Measurements from ENCODE around the gene HAPLN2. TPM values are rescaled to one million over a fixed set of nuclear protein-coding genes. Genes with fewer than 3 reads are reported as not detected.

HAPLN2 gene
- total RNA-seq, 2 donors from 2014 or later, result 0.35 TPM; not detected in 1

- no peak for ATAC-seq
- no peaks in the 10 kb centered on the region for H3K4me1 Mint-ChIP-seq
- peaks cover 10% of the 10 kb centered on the region for H3K36me3 Mint-ChIP-seq (ENCODE audit: low read depth)
These were observed 13.1 kb downstream of the HAPLN2 start for GRCh38 chr1:156632355-156632754.

GRCh38 chr1:156638189-156638985 is 19.2 kb downstream of the HAPLN2 start:
- Mint-ChIP-seq H3K27ac (no peak overlapping the region), H3K4me1 (peaks cover 17% of the 10 kb centered on the region), H3K36me3 (ENCODE audit: low read depth) (peaks cover 4% of the 10 kb centered on the region), H3K27me3 (peaks cover 79% of the 10 kb centered on the region), H3K4me3 (no peak overlapping the region)
- ATAC-seq, result no peak
- no peak for DNase-seq
- H3K9me3 ChIP-seq (ENCODE audit: control insufficient read depth, low read length, poor library complexity, severe bottlenecking), result no peaks in the 10 kb centered on the region

More at GRCh38 chr1:156632355-156632754, 13.1 kb downstream of the HAPLN2 start:
- Mint-ChIP-seq H3K27me3 (peaks cover 70% of the 10 kb centered on the region), H3K4me3 (no peak overlapping the region), H3K27ac (no peak overlapping the region)
- DNase-seq, result no peak
- H3K9me3 ChIP-seq (ENCODE audit: control insufficient read depth, low read length, poor library complexity, severe bottlenecking), result no peaks in the 10 kb centered on the region

- Mint-ChIP-seq H3K27me3 (peaks cover 81% of the 10 kb centered on the region), H3K4me1 (peaks cover 22% of the 10 kb centered on the region), H3K4me3 (no peak overlapping the region), H3K27ac (no peak overlapping the region), H3K36me3 (ENCODE audit: low read depth) (peaks cover 4% of the 10 kb centered on the region)
- H3K9me3 ChIP-seq (ENCODE audit: control insufficient read depth, low read length, poor library complexity, severe bottlenecking), result no peaks in the 10 kb centered on the region
- DNase-seq (no peak), ATAC-seq (no peak)
These were observed 20.4 kb downstream of the HAPLN2 start for GRCh38 chr1:156639601-156640101.

- peaks cover 28% of the 10 kb centered on the region for H3K4me1 Mint-ChIP-seq
- peaks cover 9% of the 10 kb centered on the region for H3K36me3 Mint-ChIP-seq (ENCODE audit: low read depth)
- peak overlapping the region; percentile 80 for H3K4me3 Mint-ChIP-seq
- peaks cover 85% of the 10 kb centered on the region for H3K27me3 Mint-ChIP-seq
- H3K27ac Mint-ChIP-seq, result no peak overlapping the region
- DNase-seq (no peak), ATAC-seq (no peak)
- H3K9me3 ChIP-seq (ENCODE audit: control insufficient read depth, low read length, poor library complexity, severe bottlenecking), result no peaks in the 10 kb centered on the region
These were observed 21.9 kb downstream of the HAPLN2 start for GRCh38 chr1:156640842-156641706.

- ATAC-seq, result peak; percentile 34
- peaks cover 28% of the 10 kb centered on the region for H3K4me1 Mint-ChIP-seq
- peak within 1 kb of the TSS; percentile 80 for H3K4me3 Mint-ChIP-seq
- H3K27me3 Mint-ChIP-seq, result peaks cover 85% of the 10 kb centered on the region
- peak in 1 of 3 donors; percentile 18 for DNase-seq
- H3K36me3 Mint-ChIP-seq (ENCODE audit: low read depth), result peaks cover 12% of the 10 kb centered on the region
- H3K9me3 ChIP-seq (ENCODE audit: control insufficient read depth, low read length, poor library complexity, severe bottlenecking), result no peaks in the 10 kb centered on the region
- no peak within 1 kb of the TSS for H3K27ac Mint-ChIP-seq
These were observed 22.6 kb downstream of the HAPLN2 start, which contains the start of gene BCAN for GRCh38 chr1:156641761-156642264. Gene BCAN (plus strand): TSS chr1:156642117. CDS start chr1:156646055, 3,938 bp downstream.

GRCh38 chr1:156642265-156643048 is 23.2 kb downstream of the HAPLN2 start:
- H3K27me3 Mint-ChIP-seq, result peaks cover 89% of the 10 kb centered on the region
- H3K27ac Mint-ChIP-seq, result no peak overlapping the region
- no peaks in the 10 kb centered on the region for H3K9me3 ChIP-seq (ENCODE audit: control insufficient read depth, low read length, poor library complexity, severe bottlenecking)
- ATAC-seq (peak; percentile 9), DNase-seq (no peak)
- peak overlapping the region; percentile 75 for H3K4me3 Mint-ChIP-seq
- H3K36me3 Mint-ChIP-seq (ENCODE audit: low read depth), result peaks cover 12% of the 10 kb centered on the region
- peaks cover 28% of the 10 kb centered on the region for H3K4me1 Mint-ChIP-seq

GRCh38 chr1:156643049-156643777 is 24.0 kb downstream of the HAPLN2 start:
- ATAC-seq (peak; percentile 7), DNase-seq (no peak)
- H3K27ac Mint-ChIP-seq, result no peak overlapping the region
- no peaks in the 10 kb centered on the region for H3K9me3 ChIP-seq (ENCODE audit: control insufficient read depth, low read length, poor library complexity, severe bottlenecking)
- H3K36me3 Mint-ChIP-seq (ENCODE audit: low read depth), result peaks cover 12% of the 10 kb centered on the region
- peaks cover 28% of the 10 kb centered on the region for H3K4me1 Mint-ChIP-seq
- peak overlapping the region; percentile 43 for H3K4me3 Mint-ChIP-seq
- H3K27me3 Mint-ChIP-seq, result peaks cover 93% of the 10 kb centered on the region

- Mint-ChIP-seq H3K4me3 (no peak overlapping the region), H3K27me3 (peaks cover 93% of the 10 kb centered on the region), H3K36me3 (ENCODE audit: low read depth) (peaks cover 12% of the 10 kb centered on the region), H3K4me1 (peaks cover 28% of the 10 kb centered on the region), H3K27ac (no peak overlapping the region)
- ATAC-seq (peak; percentile 79), DNase-seq (no peak)
- no peaks in the 10 kb centered on the region for H3K9me3 ChIP-seq (ENCODE audit: control insufficient read depth, low read length, poor library complexity, severe bottlenecking)
These were observed 24.5 kb downstream of the HAPLN2 start for GRCh38 chr1:156643778-156644092.

- no peaks in the 10 kb centered on the region for H3K9me3 ChIP-seq (ENCODE audit: control insufficient read depth, low read length, poor library complexity, severe bottlenecking)
- H3K27me3 Mint-ChIP-seq, result peaks cover 93% of the 10 kb centered on the region
- ATAC-seq (no peak), DNase-seq (no peak)
- peaks cover 28% of the 10 kb centered on the region for H3K4me1 Mint-ChIP-seq
- peaks cover 12% of the 10 kb centered on the region for H3K36me3 Mint-ChIP-seq (ENCODE audit: low read depth)
- H3K27ac Mint-ChIP-seq, result no peak overlapping the region
- peak overlapping the region; percentile 3 for H3K4me3 Mint-ChIP-seq
These were observed 24.9 kb downstream of the HAPLN2 start for GRCh38 chr1:156644146-156644545.

- peak overlapping the region; percentile 3 for H3K4me3 Mint-ChIP-seq
- peaks cover 28% of the 10 kb centered on the region for H3K4me1 Mint-ChIP-seq
- DNase-seq, result no peak
- H3K27me3 Mint-ChIP-seq, result peaks cover 93% of the 10 kb centered on the region
- H3K36me3 Mint-ChIP-seq (ENCODE audit: low read depth), result peaks cover 12% of the 10 kb centered on the region
- H3K9me3 ChIP-seq (ENCODE audit: control insufficient read depth, low read length, poor library complexity, severe bottlenecking), result no peaks in the 10 kb centered on the region
- no peak overlapping the region for H3K27ac Mint-ChIP-seq
- ATAC-seq, result no peak
These were observed 25.4 kb downstream of the HAPLN2 start for GRCh38 chr1:156644640-156645039.

GRCh38 chr1:156645056-156645455 is 25.8 kb downstream of the HAPLN2 start:
- ATAC-seq, result no peak
- no peak overlapping the region for H3K27ac Mint-ChIP-seq
- H3K4me3 Mint-ChIP-seq, result no peak overlapping the region
- no peak for DNase-seq
- peaks cover 12% of the 10 kb centered on the region for H3K36me3 Mint-ChIP-seq (ENCODE audit: low read depth)
- peaks cover 90% of the 10 kb centered on the region for H3K27me3 Mint-ChIP-seq
- no peaks in the 10 kb centered on the region for H3K9me3 ChIP-seq (ENCODE audit: control insufficient read depth, low read length, poor library complexity, severe bottlenecking)
- H3K4me1 Mint-ChIP-seq, result peaks cover 28% of the 10 kb centered on the region

GRCh38 chr1:156645666-156646065 is 26.5 kb downstream of the HAPLN2 start:
- peaks cover 27% of the 10 kb centered on the region for H3K4me1 Mint-ChIP-seq
- no peak overlapping the region for H3K4me3 Mint-ChIP-seq
- H3K9me3 ChIP-seq (ENCODE audit: control insufficient read depth, low read length, poor library complexity, severe bottlenecking), result no peaks in the 10 kb centered on the region
- DNase-seq (no peak), ATAC-seq (no peak)
- H3K27ac Mint-ChIP-seq, result no peak overlapping the region
- H3K27me3 Mint-ChIP-seq, result peaks cover 91% of the 10 kb centered on the region
- H3K36me3 Mint-ChIP-seq (ENCODE audit: low read depth), result peaks cover 12% of the 10 kb centered on the region
